ENCODE measurements around the gene LNX1.

The LNX1 gene

DNA sequence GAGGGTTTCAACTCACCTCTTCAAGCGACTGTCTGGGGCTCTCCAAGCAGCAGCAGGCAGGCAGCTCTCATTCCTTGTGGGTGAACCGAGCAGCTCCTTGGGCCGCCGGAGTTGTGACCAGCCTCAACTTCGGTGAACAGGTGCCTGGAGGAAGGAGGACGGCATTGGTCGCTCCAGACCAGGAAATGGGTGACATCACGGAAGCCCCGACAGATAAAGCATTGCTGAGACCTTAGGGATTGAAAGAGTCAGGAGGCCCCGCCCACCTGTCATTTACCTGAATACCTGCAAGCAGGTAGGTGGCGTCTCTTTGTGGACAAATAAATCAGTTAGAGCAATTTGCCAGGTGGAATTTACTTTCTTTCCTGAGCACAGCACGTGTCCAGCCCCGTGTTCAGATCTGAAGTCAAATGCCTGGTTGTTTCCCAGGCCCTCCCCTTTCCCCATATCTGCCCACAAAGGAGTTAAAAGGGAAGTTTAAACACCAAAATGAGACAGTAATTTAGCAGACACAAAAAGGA lies at the start of gene LNX1:
LNX1 (minus strand) TSS at position 115 of the 521 bp plus-strand sequence. CDS start 17,484 bp downstream, outside the sequence.
- DNase-seq (ENCODE audit: low spot score): no peak
- no peak for TF ChIP-seq CTCF (IDR thresholded peaks at IDR 0.05; ENCODE audit: extremely low read depth, insufficient read depth, missing control alignments)
- in situ Hi-C loops (cut with MboI; ENCODE audit: low pct_unique_long_range_greater_than_20kb, low sequenced_read_pairs, unreplicated experiment): no loop called here

DNA sequence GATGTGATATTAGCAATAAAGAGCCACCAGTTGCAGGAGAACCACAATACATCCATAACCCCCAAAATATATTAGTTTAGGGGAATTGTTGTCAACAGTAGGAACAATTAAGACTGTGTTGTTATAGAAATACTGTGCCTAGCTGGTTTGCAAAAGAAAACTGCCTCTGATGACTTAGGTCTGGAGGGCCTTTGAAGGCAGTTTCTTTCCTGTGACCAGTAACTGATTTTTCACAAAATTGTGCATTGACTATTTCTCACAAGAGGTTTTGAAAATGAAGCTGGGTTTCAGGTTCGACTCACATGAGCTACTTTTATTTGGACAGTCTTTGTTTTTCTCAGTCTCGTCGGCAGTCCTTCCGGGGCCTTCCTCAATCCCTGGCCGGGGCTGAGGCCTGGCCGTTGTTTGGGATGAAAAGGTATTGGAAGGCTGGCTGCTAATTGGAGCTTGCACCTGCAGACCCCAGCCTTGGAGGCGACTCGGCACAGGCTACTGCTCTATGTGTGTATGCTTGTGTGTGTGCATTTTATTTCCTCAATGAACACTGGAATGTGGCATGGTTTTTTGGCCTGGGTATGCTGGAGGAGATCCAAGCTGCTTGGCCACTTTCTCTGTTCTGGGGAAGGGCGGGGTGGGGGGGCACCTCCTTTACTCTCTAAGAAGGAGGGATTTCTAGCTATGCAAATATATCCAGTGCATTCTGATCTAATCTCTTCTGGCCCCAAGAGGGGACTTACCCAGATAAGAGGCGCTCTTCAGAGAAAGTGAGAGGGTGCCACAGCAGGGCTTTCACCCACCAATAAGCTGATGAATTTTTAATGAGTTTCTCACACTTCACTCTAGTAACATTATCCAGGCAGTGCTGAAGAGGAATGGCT lies 49.5 kb upstream of the LNX1 start:
- DNase-seq (ENCODE audit: low spot score): peak; percentile 29
- in situ Hi-C loops (cut with MboI; ENCODE audit: low pct_unique_long_range_greater_than_20kb, low sequenced_read_pairs, unreplicated experiment): no loop called here
- no peak for TF ChIP-seq CTCF (IDR thresholded peaks at IDR 0.05; ENCODE audit: extremely low read depth, insufficient read depth, missing control alignments)

DNA sequence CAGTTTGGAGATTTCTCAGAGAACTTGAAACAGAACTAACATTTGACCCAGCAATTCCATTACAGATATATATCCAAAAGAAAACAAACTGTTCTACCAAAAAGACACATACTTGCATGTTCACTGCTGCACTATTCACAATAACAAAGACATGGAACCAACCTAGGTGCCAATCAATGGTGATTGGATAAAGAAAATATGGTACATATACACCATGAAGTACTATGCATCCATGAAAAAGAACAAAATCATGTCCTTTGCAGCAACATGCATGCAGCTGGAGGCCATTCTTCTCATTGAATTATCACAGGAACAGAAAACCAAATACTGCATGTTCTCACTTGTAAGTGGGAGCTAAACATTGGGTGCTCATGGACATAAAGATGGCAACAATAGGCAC lies 47.6 kb upstream of the LNX1 start:
- no peak for DNase-seq (ENCODE audit: low spot score)
- in situ Hi-C loops (cut with MboI; ENCODE audit: low pct_unique_long_range_greater_than_20kb, low sequenced_read_pairs, unreplicated experiment): no loop called here
- no peak for TF ChIP-seq CTCF (IDR thresholded peaks at IDR 0.05; ENCODE audit: extremely low read depth, insufficient read depth, missing control alignments)

DNA sequence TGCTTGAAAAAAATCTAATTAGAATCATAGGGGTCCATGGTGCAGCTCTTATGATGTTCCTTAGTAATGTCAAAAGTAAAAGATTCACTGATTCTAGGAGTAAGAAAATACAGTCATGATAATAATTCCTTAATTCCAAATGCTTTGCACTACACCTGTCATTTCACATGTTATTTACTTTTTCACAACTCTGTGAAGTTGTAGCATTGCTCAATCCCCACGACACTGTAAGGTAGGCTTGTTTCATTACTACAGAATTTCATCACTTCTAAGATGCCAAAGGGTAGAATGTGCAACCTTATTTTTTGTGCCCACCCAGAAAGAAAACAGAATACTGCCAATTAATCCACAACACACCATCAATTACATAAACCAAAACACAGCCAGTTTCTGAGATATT lies 46.1 kb upstream of the LNX1 start:
- no peak for DNase-seq (ENCODE audit: low spot score)
- in situ Hi-C loops (cut with MboI; ENCODE audit: low pct_unique_long_range_greater_than_20kb, low sequenced_read_pairs, unreplicated experiment): no loop called here
- no peak for TF ChIP-seq CTCF (IDR thresholded peaks at IDR 0.05; ENCODE audit: extremely low read depth, insufficient read depth, missing control alignments)

DNA sequence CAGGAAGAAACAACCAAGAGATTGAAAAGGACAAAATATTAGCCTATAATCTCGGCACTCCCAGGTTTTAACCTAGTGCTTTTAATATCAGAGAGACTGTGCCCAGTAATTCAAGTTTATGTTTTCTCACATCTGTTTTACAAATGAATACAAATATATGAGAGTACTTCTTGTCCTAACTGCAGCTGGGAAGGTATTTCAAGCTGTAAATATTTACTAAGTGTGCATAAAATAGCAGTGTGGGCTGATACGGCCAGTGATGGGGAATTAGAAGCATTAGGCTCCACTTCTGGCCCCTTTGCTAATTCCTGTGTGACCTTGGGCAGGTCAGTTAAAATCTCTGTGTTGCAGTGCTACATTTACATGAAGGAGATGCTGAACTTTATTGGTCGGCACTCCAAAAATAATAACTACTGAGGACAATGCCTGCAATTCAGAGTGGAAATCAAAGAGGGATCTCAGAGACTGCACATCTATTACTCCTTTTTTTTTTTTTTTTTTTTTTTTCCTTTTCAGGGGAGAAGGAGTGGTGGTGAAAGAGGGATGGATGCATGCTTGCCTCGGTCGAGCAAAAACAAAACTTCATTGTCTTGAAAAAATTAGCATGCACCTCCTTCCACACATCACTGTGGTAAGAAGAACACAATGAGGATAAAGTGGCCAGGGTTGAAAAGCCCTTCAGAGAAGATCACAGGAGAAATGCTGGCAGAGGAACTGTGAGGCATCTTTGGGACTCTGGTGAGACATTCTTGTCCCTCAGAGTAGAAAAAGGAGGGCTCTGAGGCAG lies 44.6 kb upstream of the LNX1 start:
- TF ChIP-seq CTCF (IDR thresholded peaks at IDR 0.05; ENCODE audit: extremely low read depth, insufficient read depth, missing control alignments): no peak
- in situ Hi-C loops (cut with MboI; ENCODE audit: low pct_unique_long_range_greater_than_20kb, low sequenced_read_pairs, unreplicated experiment): no loop called here
- DNase-seq (ENCODE audit: low spot score): no peak

- no peak for TF ChIP-seq CTCF (IDR thresholded peaks at IDR 0.05; ENCODE audit: extremely low read depth, insufficient read depth, missing control alignments)
- DNase-seq (ENCODE audit: low spot score): no peak
- in situ Hi-C loops (cut with MboI; ENCODE audit: low pct_unique_long_range_greater_than_20kb, low sequenced_read_pairs, unreplicated experiment): no loop called here
Measured at GRCh38 chr4:53633608-53634007, 42.3 kb upstream of the LNX1 start.
